H1 (cell line): ENCODE measurements around the gene VHLL. TPM values are rescaled to one million over a fixed set of nuclear protein-coding genes. Genes with fewer than 3 reads are reported as not detected.

Experiments
- CTCF ChIA-PET: fragments of 300-600 bp; sonication (Branson Sonifier 250); formaldehyde crosslinking; loops from one replicate; lab custom pipeline; 2021; ENCODE audit not compliant: partially characterized antibody; lab: Charles Lee
- POLR2A ChIA-PET: fragments of 300-600 bp; sonication (Branson Sonifier 250); formaldehyde crosslinking; loops from one replicate; lab custom pipeline; 2021; ENCODE audit warnings: inconsistent platforms; ENCODE audit not compliant: partially characterized antibody; lab: Charles Lee
- DNase-seq, 2 experiments: peaks; one replicate each; pipeline versions ENCODE4 v3.0.0 to v3.0.0-alpha.2; 2010 to 2022; ENCODE audit warnings: low spot score in 2 of 2, low read depth in 1 of 2, mixed read lengths in 1 of 2
- FAIRE-seq: peaks from 2 replicates; lab custom pipeline; 2011; peaks lifted over from hg19 to GRCh38; lab: Jason Lieb, UNC
- H2AFZ ChIP-seq: 2 replicates; pipeline ENCODE4 v1.8.1; 2012; ENCODE audit warnings: low read length, inconsistent platforms
- H2AK5ac ChIP-seq: 2 replicates; pipeline ENCODE4 v1.6.1; 2013; ENCODE audit warnings: low read depth, low read length
- H2BK120ac ChIP-seq: replicated peaks from 2 replicates; pipeline ENCODE3; 2013; ENCODE audit warnings: low read depth, low read length, inconsistent platforms
- H2BK12ac ChIP-seq: 2 replicates; pipeline ENCODE4 v1.6.1; 2013; ENCODE audit warnings: low read depth, low read length
- H2BK15ac ChIP-seq: 2 replicates; pipeline ENCODE4 v1.6.1; 2013; ENCODE audit warnings: low read length
- H2BK20ac ChIP-seq: 2 replicates; pipeline ENCODE4 v1.6.1; 2013; ENCODE audit warnings: low read length
- H2BK5ac ChIP-seq: 2 replicates; pipeline ENCODE4 v1.6.1; 2013; ENCODE audit warnings: low read depth, low read length
- H3K14ac ChIP-seq: 2 replicates; pipeline ENCODE4 v1.6.1; 2013; ENCODE audit warnings: inconsistent platforms; ENCODE audit not compliant: insufficient read length
- H3K18ac ChIP-seq: 2 replicates; pipeline ENCODE4 v1.6.1; 2013; ENCODE audit warnings: low read length; ENCODE audit errors: extremely low read depth
- H3K23ac ChIP-seq: 2 replicates; pipeline ENCODE4 v1.6.1; 2013; ENCODE audit warnings: inconsistent platforms; ENCODE audit not compliant: insufficient read length
- H3K23me2 ChIP-seq: 2 replicates; pipeline ENCODE4 v1.6.1; 2013; ENCODE audit warnings: low read depth, low read length
- H3K27ac ChIP-seq: 2 replicates; pipeline ENCODE4 v1.6.1; 2011; ENCODE audit warnings: low read depth, low read length, inconsistent platforms
- H3K27me3 ChIP-seq, 4 experiments: replicated peaks in 1 of 4; 1 replicate in 1 of 4; 2 replicates in 3 of 4; pipeline versions ENCODE4 v1.6.1 to v1.8.1; 2011 to 2013; ENCODE audit warnings: low read length in 3 of 4, mild to moderate bottlenecking in 3 of 4, inconsistent platforms in 2 of 4, mixed read lengths in 2 of 4, moderate library complexity in 1 of 4; ENCODE audit not compliant: control insufficient read depth in 3 of 4, insufficient read depth in 3 of 4; ENCODE audit errors: extremely low read depth in 1 of 4
- H3K36me3 ChIP-seq, 4 experiments: 2 replicates each; pipeline versions ENCODE4 v1.6.1 to v1.8.1; 2011 to 2013; ENCODE audit warnings: mild to moderate bottlenecking in 4 of 4, low read length in 3 of 4, moderate library complexity in 2 of 4, control low read depth in 1 of 4, inconsistent platforms in 1 of 4; ENCODE audit not compliant: insufficient read depth in 4 of 4, control insufficient read depth in 2 of 4
- H3K4ac ChIP-seq: replicated peaks from 2 replicates; pipeline ENCODE3; 2013; ENCODE audit warnings: low read length, low read depth, mixed read lengths, inconsistent platforms; ENCODE audit not compliant: insufficient read length
- H3K4me1 ChIP-seq, 4 experiments: replicated peaks in 1 of 4; 1 replicate in 1 of 4; 2 replicates in 3 of 4; pipeline versions ENCODE4 v1.6.1 to v1.8.1; 2011 to 2013; ENCODE audit warnings: low read length in 3 of 4, inconsistent platforms in 2 of 4, mixed read lengths in 1 of 4; ENCODE audit not compliant: insufficient read depth in 4 of 4, control insufficient read depth in 3 of 4
- H3K4me2 ChIP-seq, 2 experiments: 2 replicates each; pipeline versions ENCODE4 v1.6.1 to v1.8.1; 2011 to 2013; ENCODE audit warnings: low read depth in 2 of 2, low read length in 2 of 2, control low read depth in 1 of 2, inconsistent platforms in 1 of 2, mild to moderate bottlenecking in 1 of 2; ENCODE audit not compliant: insufficient read depth in 1 of 2
- H3K4me3 ChIP-seq, 4 experiments: fragments of 200-600, 300-600 bp in 1 of 4; sonication (generic), shearing (Covaris generic), sonication (Bioruptor Twin) in 1 of 4; 2 replicates each; pipeline versions ENCODE4 v1.5.1 to v1.8.1; 2011 to 2016; ENCODE audit warnings: low read length in 4 of 4, low read depth in 3 of 4, control low read depth in 2 of 4, inconsistent platforms in 2 of 4, mild to moderate bottlenecking in 2 of 4, mixed read lengths in 1 of 4, moderate library complexity in 1 of 4; ENCODE audit not compliant: insufficient read depth in 2 of 4; ENCODE audit errors: extremely low read depth in 1 of 4
- H3K56ac ChIP-seq: replicated peaks from 2 replicates; pipeline ENCODE3; 2013; ENCODE audit warnings: low read depth, mild to moderate bottlenecking, mixed read lengths, low read length, inconsistent platforms; ENCODE audit not compliant: insufficient read length
- H3K79me1 ChIP-seq: 2 replicates; pipeline ENCODE4 v1.6.1; 2013; ENCODE audit warnings: low read depth, low read length, control low read depth
- H3K79me2 ChIP-seq, 2 experiments: 2 replicates each; pipeline versions ENCODE4 v1.6.1 to v1.8.1; 2012 to 2013; ENCODE audit warnings: low read length in 2 of 2, mild to moderate bottlenecking in 2 of 2, inconsistent platforms in 1 of 2; ENCODE audit not compliant: insufficient read depth in 2 of 2, control insufficient read depth in 1 of 2
- H3K9ac ChIP-seq, 4 experiments: replicated peaks in 1 of 4; 1 replicate in 1 of 4; 2 replicates in 3 of 4; pipeline versions ENCODE4 v1.6.1 to v1.8.1; 2011 to 2013; ENCODE audit warnings: low read depth in 3 of 4, low read length in 3 of 4, control low read depth in 2 of 4, mild to moderate bottlenecking in 2 of 4, moderate library complexity in 2 of 4, inconsistent platforms in 1 of 4; ENCODE audit errors: extremely low read depth in 1 of 4
- H3K9me3 ChIP-seq, 2 experiments: 2 replicates each; pipeline versions ENCODE4 v1.6.1 to v1.8.1; 2012 to 2013; ENCODE audit warnings: mild to moderate bottlenecking in 2 of 2, moderate library complexity in 2 of 2, control low read depth in 1 of 2, inconsistent platforms in 1 of 2, low read depth in 1 of 2, low read length in 1 of 2, mixed read lengths in 1 of 2; ENCODE audit not compliant: insufficient read depth in 2 of 2
- H4K20me1 ChIP-seq, 2 experiments: replicated peaks in 1 of 2; 2 replicates each; pipeline versions ENCODE3 to v1.8.1; 2011 to 2013; ENCODE audit warnings: inconsistent platforms in 2 of 2, low read length in 2 of 2, mild to moderate bottlenecking in 1 of 2; ENCODE audit not compliant: insufficient read depth in 2 of 2, control insufficient read depth in 1 of 2
- H4K5ac ChIP-seq: 2 replicates; pipeline ENCODE4 v1.6.1; 2013; ENCODE audit warnings: low read length, low read depth, mixed read lengths, inconsistent platforms; ENCODE audit not compliant: insufficient read length
- H4K8ac ChIP-seq: 2 replicates; pipeline ENCODE4 v1.8.0; 2013; ENCODE audit warnings: mild to moderate bottlenecking, moderate library complexity, low read length, inconsistent platforms; ENCODE audit not compliant: insufficient read depth; ENCODE audit errors: extremely low read depth
- H4K91ac ChIP-seq: replicated peaks from 2 replicates; pipeline ENCODE3; 2013; ENCODE audit warnings: low read length, mixed read lengths, inconsistent platforms; ENCODE audit not compliant: insufficient read length
- CBX8 ChIP-seq: fragments of 300-800, 300-1000 bp; sonication (generic); IDR thresholded peaks from 2 replicates; pipeline ENCODE4 v1.7.1; 2016; ENCODE audit warnings: low read depth, low read length, borderline replicate concordance
- CEBPB ChIP-seq: IDR thresholded peaks from 2 replicates; pipeline ENCODE4 v1.6.1; 2012; ENCODE audit warnings: low read depth, low read length
- KDM1A ChIP-seq: fragments of 200-600, 300-600 bp; sonication (generic); IDR thresholded peaks from 2 replicates; pipeline ENCODE4 v1.7.1; 2016; ENCODE audit warnings: mild to moderate bottlenecking, low read length, borderline replicate concordance
- RXRA ChIP-seq: IDR thresholded peaks from 2 replicates; pipeline ENCODE4 v1.6.1; 2011; ENCODE audit warnings: low read depth, mild to moderate bottlenecking, low read length, moderate library complexity; ENCODE audit not compliant: insufficient read depth
- SIRT6 ChIP-seq: IDR thresholded peaks from one replicate; pipeline ENCODE4 v1.7.1; 2012; ENCODE audit warnings: low read length, inconsistent platforms
- WGBS, 2 experiments: shearing (Covaris generic) in 1 of 2; methylation state at CpG; one replicate each; pipeline versions ENCODE4 v1.1.6 to v1.1.7; 2013 to 2015; ENCODE audit warnings: low lambda C conversion rate in 2 of 2, mixed read lengths in 2 of 2, inconsistent platforms in 1 of 2, low coverage in 1 of 2, missing lambda C conversion rate in 1 of 2; ENCODE audit not compliant: insufficient replicate concordance in 2 of 2, insufficient coverage in 1 of 2, insufficient read length in 1 of 2; ENCODE audit errors: extremely low coverage in 1 of 2, missing lambda C conversion rate in 1 of 2; 5-methylcytosine and 5-hydroxymethylcytosine counted together
- polyA plus RNA-seq, 7 experiments: library from polyadenylated mRNA; depleted of rRNA in 3 of 7; stranded (reverse) in 5 of 7; unstranded in 2 of 7; fragments of >200 nt in 5 of 7; fragments of 200-250 nt in 2 of 7; gene quantifications; 1 replicate in 5 of 7; 2 replicates in 1 of 7; 4 replicates in 1 of 7; pipeline versions ENCODE4 v1.2.1 to v1.2.3, GENCODE V29; 2011 to 2013; ENCODE audit warnings: missing spikeins in 2 of 7, mixed read lengths in 2 of 7
- total RNA-seq: library from RNA; stranded (reverse); fragmentation: NEBNext Ultra II Directional; extraction: Animal tissue kit (Norgen Biotek cat#: 25700); gene quantifications from 2 replicates; pipeline ENCODE4 v1.2.1, GENCODE V29; 2021
- TF ChIP-seq, protein P1 (sequence below): IDR thresholded peaks from 2 replicates; pipeline ENCODE4 v1.6.1; 2012; ENCODE audit warnings: low read length, inconsistent platforms

The VHLL gene
- total and polyA plus RNA-seq, 2 of the 8 experiments (the other 6 are each of a cell fraction or from before 2014, with no cell fraction given), result not detected

DNA sequence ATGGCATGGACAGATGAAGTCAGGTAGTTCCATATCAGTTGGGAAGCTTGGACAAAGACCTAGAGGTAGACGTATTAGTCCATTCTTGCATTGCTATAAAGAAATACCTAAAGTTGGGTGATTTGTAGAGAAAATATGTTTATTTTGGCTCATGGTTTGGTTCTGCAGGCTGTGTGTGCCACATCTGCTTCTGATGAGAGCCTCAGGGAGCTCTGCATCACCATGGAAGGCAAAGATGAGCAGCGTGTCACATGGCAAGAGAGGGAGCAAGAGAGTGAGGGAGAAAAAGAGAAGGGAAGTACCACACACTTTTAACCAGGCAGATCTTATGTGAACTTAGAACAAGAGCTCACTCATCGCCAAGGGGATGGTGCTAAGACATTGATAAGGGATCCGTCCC lies 48.2 kb upstream of the VHLL start:
- Histone ChIP-seq H2BK20ac (no peak overlapping the region), H3K56ac (no peak overlapping the region), H2BK15ac (no peak overlapping the region), H4K8ac (no peak overlapping the region), H3K18ac (no peak overlapping the region), H2AFZ (no peak overlapping the region), H3K79me1 (no peaks in the 10 kb centered on the region)
- CTCF ChIA-PET, result interaction anchor here (0.6 to 1.6 kb wide), 5 partner anchors 9 to 759 kb away, joined by 3 to 18 read pairs (median 6); no protein-coding TSS in a partner anchor
- TF ChIP-seq CBX8, result no peak
- TF ChIP-seq KDM1A, result no peak
- TF ChIP-seq CEBPB, result no peak
- TF ChIP-seq SIRT6, result no peak
- TF ChIP-seq, protein P1, sequence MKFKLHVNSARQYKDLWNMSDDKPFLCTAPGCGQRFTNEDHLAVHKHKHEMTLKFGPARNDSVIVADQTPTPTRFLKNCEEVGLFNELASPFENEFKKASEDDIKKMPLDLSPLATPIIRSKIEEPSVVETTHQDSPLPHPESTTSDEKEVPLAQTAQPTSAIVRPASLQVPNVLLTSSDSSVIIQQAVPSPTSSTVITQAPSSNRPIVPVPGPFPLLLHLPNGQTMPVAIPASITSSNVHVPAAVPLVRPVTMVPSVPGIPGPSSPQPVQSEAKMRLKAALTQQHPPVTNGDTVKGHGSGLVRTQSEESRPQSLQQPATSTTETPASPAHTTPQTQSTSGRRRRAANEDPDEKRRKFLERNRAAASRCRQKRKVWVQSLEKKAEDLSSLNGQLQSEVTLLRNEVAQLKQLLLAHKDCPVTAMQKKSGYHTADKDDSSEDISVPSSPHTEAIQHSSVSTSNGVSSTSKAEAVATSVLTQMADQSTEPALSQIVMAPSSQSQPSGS, result no peak
- no peak for TF ChIP-seq RXRA
- TF ChIP-seq, all 59 proteins: peak for 0
- H3K4me2 ChIP-seq, result no peak overlapping the region
- no peak for DNase-seq
- H2BK120ac ChIP-seq, result no peak overlapping the region
- H3K23me2 ChIP-seq, result no peaks in the 10 kb centered on the region
- no peak overlapping the region for H3K23ac ChIP-seq
- no peak overlapping the region for H4K5ac ChIP-seq
- no peak overlapping the region for H3K4me3 ChIP-seq
- no peak for FAIRE-seq
- no peaks in the 10 kb centered on the region for H3K9me3 ChIP-seq
- WGBS, 2 experiments, result 83% methylated on average over 4 of the region's 4 CpGs; no CpG with 5 or more reads in 1 of the 2 experiments
- POLR2A ChIA-PET, result interaction anchor here (1.2 to 2.0 kb wide), 4 partner anchors 9 to 103 kb away, joined by 3 to 7 read pairs (median 4); partner anchors contain the start of gene CCT3
- H3K27me3 ChIP-seq, result no peaks in the 10 kb centered on the region
- H4K20me1 ChIP-seq, result no peaks in the 10 kb centered on the region
- H3K4me1 ChIP-seq, result no peaks in the 10 kb centered on the region
- H3K27ac ChIP-seq, result no peak overlapping the region
- no peaks in the 10 kb centered on the region for H3K79me2 ChIP-seq
- H3K9ac ChIP-seq, result no peak overlapping the region
- H2BK5ac ChIP-seq, result no peak overlapping the region
- H4K91ac ChIP-seq, result no peak overlapping the region
- H3K14ac ChIP-seq, result no peak overlapping the region
- no peak overlapping the region for H3K4ac ChIP-seq
- H2BK12ac ChIP-seq, result no peak overlapping the region
- no peaks in the 10 kb centered on the region for H3K36me3 ChIP-seq
- no peak overlapping the region for H2AK5ac ChIP-seq
